G401.6 (cell line): ENCODE results near the gene OIP5.
"Not testable (repeated sequence)": the region's sequence is repeated elsewhere in the genome, so short reads cannot be mapped to it uniquely, and the experiment has no call there.

ENCODE experiments used
- FAIRE-seq: peaks from 2 replicates; lab custom pipeline; 2012; peaks lifted over from hg19 to GRCh38; lab: Jason Lieb, UNC

Gene OIP5

DNA sequence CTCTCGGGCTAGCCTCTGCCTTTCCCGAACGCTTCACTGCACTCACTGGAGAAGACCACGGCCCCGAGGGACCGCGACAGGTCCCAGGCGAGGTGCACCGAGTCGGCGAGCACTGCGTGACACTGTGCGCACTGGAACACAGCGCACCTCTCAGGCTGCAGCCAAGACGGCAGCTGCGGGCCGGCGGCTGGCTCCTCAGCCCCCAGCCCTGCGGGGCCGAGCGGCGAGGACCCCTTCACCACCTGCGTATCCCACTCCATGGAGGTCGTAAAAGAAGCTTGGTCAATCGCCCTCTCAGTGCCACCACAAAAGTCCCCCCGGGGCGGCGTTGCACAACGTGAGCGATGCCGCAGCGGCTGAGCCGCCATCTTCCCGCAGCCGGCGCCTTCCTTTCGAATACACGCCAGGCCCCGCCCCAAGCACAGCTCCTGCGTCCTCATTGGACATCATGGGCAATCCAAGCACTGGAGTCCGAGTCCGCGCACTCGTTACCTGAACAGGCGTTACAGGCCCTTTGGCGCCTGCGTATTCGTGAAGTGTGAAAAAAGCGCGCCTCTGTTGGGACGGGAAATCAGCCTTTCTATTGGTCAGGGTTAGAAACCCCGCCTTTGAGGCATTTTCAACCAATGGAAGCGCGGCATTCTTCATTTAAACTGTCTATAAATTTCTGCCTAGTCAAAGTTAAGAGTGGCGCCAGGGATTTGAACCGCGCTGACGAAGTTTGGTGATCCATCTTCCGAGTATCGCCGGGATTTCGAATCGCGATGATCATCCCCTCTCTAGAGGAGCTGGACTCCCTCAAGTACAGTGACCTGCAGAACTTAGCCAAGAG is at the start of gene OIP5, which contains the start of gene NUSAP1:
Gene OIP5, minus strand, starts transcription at position 398 of the 832 bp plus-strand sequence. Its CDS starts 30 bp downstream, at position 368.
Gene NUSAP1, plus strand, starts transcription at position 688 of the 832 bp plus-strand sequence. Its CDS starts 77 bp downstream, at position 765.
- peak; percentile 99 for FAIRE-seq

DNA sequence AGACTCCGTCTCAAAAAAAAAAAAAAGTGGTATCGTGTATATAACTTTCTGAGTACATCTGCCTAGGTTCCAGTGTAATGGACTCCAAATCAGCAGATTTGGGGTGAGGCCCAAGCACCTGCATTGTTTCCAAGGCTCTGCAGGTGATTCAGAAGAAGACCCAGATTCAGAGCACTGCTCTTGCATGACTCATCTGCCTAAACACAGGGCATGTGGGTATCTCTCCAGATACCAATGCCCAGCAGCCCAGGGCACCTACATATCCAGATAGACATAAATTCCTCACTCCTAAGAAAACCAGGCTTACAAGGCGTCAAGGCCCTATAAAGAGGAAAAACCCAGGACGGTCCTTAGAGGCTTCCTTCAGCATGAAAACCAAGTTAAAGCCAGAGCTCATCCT is 45.6 kb upstream of the OIP5 start:
- no peak for FAIRE-seq

DNA sequence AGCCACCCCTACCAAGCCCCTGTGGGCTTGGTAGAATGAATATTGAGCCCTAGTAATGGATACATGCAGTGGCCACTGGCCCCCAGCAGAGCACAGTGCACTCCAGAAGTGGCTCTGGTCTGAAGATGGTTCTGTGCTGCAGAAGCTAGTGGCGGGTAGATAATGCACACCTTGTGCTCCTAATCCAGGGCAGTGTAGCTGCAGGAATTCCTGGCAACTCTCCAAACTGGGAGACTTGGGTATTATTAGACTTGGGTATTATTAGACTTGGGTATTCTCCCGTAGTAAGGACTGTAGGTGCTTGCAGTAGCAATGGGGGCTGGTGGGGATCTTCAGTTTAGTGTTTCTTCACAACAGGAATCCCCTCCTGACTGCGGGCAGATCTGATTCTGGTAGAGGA is 35.0 kb upstream of the OIP5 start:
- FAIRE-seq = no peak

DNA sequence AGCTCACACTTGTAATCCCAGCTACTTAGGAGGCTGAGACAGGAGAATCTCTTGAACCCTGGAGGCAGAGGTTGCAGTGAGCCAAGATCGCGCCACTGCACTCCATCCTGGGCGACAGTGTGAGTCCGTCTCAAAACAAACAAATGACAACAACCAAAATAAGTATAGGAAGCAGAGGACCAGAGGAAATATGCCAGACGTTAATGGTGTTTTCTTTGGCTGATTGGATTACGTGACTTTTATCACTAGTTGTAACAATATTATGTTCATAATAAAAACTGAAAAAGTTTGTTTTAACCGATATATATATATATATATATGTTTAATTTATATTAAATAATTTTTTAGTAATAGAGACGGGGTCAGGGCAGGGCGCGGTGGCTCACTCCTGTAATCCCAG is 22.0 kb upstream of the OIP5 start:
- FAIRE-seq = no peak

DNA sequence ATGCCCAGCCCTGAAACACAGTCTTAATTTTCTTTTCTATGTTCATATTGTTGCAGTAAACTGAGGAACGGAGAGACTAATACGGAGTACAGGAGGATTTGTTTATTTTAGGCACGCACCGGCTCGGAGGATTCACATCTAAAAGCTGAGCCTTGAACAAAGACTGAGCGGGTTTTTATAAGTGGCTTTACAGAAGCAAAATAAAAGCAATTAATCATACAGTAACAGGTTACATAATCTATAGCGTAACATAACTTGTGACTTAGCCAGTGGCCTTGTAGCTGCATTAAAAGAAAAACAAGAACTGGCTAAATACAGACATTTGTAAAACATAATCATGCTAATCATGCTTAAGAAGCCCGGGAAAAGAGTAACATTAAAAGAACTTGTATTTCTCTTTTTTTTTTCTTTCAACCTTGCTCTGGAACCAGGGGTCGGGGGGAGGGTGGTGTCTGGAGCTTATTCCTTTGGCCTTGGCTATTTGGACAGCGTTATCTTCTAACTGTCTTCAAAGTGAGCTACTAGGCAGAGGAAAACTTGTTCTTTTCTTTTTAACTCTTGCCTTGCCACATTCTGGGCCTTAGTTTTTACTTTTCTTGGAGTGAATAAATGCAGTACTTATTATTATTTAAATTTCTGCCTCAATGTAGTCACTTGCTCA is 17.8 kb upstream of the OIP5 start:
- no peak for FAIRE-seq

DNA sequence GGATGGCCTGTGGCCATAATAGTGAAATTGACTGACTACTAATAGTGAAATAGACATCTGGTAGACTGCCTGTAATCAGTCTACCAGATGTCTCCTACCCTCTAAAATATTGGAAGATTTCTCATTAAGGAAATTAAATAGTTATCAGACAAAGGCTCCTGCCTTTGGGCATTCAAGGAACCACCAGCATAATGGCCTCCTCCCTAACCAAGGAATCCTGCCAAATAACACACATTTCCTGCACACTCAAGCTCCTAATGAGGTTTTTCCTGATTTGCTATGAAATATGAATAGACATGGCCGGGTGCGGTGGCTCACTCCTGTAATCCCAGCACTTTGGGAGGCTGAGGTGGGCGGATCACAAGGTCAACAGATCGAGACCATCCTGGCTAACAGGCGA is 14.8 kb upstream of the OIP5 start:
- FAIRE-seq = no peak

DNA sequence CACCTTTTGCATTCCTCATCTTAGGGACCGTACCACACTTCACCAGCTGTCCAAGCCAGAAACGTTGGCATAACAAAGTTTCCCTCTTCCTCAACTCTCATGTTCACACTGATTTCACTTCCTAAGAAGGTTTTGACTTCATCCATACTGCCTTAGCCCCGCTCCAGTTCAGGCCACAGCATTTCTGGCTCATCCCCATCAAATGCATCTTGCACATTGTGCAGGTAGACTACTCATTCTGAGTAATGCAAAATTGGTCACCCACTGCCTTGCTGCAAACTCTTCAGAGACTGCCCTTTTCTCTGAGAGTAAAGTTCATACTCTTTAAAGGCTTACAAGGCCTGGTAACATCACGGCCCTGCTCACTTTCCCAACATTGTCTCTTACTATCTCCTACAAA is 9.1 kb upstream of the OIP5 start:
- FAIRE-seq = no peak

DNA sequence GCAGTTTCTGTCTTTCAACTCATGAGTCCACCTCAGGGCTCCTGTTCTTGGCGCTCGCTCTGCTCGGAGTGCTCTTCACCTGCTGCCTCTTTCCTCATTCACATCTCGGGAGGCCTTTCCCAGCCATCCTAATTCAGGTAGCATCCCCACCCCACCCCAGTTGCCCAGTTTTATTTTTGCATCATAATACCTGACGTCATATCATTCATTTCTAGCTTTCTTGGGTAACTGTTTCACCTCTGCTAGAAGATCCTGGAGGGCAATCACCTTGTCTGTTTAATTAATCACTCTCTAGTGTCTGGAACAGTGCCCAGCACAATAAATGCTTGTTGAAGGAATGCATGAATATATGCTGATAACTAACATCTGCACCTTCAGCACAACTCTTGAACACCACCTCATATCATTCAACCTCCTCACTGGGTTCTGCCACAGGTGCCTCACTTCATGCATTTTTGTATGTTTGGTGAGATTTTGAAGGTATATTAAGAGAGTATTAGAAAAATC is 7.9 kb upstream of the OIP5 start:
- no peak for FAIRE-seq

DNA sequence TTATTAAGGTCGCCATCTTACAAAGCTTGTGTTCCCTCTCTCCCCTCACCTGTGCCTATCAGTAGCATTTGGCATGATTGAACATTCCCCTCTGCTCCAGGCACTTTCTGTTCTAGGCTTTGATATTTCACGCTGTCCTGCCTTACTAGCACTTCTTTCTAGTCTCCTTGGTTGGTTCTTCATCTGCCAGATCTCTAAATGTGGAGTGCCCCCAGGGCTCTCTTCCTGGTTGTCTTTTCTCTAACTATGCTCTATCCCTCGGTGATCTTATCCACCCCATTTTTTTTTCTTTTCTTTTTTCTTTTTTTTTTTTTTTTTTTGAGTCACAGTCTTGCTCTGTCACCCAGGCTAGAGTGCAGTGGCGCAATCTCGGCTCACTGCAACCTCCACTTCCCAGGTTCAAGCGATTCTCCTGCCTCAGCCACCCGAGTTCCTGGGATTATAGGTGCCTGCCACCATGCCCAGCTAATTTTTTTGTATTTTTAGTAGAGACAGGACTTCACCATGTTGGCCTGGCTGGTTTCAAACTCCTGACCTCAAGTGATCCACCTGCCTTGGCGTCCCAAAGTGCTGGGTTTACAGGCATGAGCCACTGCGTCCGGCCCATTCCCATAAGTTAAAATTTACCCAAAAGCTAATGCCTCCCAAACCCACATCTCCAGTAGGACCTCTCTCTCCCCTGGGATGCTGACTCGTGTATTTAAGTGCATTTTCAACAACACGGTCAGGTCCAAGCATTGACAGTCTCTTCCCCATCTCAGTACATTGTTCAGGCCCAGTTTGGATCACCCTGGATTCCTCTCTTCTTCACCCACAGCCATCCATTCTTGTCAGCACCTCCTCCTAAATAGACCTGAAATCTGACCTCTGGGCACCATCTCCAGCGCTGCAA is 5.5 kb upstream of the OIP5 start:
- FAIRE-seq = no peak

DNA sequence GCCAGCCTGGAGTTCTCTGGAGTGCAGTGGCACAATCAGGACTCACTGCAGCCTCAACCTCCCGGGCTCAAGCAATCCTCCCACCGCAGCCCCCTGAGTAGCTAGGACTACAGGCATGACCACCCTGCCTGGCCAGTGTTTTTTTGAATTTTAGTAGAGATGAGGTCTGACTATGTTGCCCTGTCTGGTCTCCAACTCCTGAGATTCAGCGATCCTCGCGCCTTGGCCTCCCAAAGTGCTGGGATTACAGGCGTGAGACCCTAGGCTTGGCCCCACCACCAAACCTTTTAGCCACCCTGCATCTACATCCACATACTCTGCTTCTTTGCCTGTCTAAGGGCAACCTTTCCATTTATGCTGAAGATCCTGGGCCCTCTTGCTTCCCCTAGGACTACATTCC is 4.7 kb upstream of the OIP5 start:
- no peak for FAIRE-seq

DNA sequence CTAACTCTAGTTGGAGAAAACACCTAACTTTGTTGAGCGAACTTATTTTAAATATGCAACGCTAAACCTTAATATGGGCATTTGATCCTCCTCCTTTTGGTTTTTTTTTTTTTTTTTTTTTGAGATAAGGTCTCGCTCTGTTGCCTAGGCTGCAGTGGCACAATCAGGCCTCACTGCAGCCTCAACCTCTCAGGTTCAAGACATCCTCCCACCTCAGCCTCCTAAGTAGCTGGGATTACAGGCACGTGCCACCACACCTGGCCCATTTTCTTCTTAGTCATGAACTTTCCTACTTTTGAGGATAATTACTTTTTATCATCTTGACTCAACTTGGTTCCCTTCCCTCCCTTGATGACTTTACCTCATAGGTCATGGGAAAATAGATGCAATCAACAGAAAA is 4.2 kb upstream of the OIP5 start:
- no peak for FAIRE-seq

DNA sequence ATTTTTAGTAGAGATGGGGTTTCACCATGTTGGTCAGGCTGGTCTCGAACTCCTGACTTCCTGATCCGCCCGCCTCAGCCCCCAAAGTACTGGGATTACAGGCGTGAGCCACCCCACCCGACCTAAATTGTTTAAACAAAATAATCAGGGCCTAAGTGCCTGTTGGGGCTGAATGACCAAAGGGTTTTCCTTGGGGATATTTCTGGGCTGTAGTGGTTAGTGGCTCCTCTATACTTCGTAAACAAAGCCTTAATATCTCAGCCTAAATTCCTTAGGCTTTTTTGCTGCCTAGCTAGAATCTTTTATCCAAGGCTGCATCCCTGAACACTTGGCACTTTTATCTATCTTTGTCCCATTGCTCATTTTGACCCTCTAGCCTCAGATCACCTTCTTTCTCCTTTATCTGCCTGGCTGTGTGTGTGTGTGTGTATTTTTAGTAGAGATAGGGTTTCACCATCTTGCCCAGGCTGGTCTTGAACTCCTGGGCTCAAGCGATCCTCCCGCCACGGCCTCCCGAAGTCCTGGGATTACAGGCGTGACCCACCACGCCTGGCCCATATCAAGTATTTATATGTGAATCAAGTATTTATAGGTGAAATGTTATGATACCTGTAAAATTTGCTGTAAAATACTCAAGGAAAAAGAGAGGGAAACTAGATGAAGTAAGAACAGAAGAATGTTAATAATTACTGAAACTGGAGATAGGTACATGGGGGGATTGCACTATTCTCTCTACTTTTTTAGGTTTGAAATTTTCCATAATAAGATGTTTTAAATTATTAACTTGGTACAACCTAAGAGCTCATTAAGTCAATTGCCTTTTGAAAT is 2.1 kb upstream of the OIP5 start:
- no peak for FAIRE-seq

DNA sequence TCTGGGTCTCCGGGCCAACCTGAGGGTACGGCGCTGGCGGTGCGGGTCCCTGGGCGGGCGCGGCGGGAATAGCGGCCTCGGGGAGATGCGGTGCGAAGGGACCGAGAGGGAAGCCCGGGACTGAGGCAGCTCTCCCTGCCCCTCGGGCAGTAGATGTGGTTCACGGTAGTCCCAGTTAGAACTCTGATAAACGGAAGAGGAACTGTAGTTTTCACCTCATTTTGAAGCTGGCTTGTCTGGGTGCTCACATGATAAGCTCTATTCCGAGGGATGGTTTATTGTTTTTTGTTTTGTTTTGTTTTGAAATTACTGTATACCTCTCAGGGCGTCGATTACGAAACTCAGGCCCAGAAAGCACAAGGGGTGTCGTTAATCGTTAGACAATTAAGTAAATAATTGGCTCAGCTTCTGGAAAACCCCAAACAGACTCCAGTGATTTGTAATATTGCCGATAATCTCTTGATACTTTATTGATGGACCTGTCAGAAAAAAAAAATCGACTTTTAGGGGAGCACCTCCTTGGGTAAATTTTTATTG is 703 bp upstream of the OIP5 start:
- no peak for FAIRE-seq

DNA sequence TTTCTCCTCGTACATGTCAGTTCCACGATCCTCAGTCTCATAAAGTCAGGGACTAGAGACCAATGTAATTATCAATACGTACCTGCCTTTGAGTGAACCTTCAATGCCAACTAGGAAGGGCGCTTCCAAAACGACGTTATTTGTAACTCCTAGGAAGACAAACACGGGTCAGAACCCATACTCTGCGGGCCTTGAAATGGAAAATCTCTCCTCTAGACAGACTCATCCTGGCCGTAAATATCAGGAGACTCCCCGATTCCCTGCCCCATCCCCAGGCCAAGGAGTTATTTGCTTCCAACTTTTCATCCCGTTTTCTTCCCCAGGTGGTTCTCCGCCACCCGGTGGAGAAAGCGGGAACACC is 578 bp downstream of the OIP5 start:
- no peak for FAIRE-seq

DNA sequence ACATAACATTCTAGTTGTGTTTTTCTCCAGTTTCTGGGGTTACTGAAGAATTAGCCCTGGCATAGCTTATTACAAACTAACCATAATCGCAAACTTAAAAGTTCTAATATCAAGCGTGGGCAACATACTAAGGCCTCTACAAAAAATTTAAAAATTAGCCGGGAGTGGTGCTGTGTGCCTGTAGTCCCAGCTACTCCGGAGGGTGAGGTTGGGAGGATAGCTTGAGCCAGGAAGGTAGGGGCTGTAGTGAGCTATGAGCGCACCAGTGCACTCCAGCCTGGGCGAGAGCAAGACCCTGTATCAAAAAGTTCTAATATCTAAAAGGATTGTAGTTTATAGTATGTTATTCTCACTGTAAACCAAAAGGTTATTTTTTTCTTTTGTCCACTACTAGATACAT is 1.1 kb downstream of the OIP5 start:
- no peak for FAIRE-seq

DNA sequence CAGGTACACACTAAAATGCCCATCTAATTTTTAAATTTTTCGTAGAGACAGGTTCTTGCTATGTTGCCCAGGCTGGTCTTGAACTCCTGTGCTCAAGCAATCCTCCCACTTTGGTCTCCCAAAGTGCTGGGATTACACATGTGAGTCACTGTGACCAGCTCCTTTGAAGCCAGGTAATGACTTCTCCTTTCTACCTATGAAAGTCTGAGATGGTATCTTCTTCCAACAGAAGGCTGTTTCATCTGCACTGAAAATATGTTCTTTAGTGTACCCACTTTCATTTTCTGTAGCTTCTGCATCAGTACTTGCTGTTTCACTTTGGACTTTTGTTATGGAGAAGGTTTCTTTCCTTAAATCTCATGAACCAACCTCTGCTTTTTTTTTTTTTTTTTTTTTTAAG is 8.8 kb downstream of the OIP5 start:
- FAIRE-seq = no peak

DNA sequence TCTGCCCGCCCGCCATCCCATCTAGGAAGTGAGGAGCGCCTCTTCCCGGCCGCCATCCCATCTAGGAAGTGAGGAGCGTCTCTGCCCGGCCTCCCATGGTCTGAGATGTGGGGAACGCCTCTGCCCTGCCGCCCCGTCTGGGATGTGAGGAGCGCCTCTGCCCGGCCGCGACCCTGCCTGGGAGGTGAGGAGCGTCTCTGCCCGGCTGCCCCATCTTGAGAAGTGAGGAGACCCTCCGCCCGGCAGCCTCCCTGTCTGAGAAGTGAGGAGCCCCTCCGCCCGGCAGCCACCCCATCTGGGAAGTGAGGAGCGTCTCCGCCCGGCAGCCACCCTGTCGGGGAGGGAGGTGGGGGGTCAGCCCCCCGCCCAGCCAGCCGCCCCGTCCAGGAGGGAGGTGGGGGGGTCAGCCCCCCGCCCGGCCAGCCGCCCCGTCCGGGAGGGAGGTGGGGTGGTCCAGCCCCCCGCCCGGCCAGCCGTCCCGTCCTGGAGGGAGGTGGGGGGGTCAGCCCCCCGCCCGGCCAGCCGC is 11.5 kb downstream of the OIP5 start:
- FAIRE-seq = not testable (repeated sequence)

DNA sequence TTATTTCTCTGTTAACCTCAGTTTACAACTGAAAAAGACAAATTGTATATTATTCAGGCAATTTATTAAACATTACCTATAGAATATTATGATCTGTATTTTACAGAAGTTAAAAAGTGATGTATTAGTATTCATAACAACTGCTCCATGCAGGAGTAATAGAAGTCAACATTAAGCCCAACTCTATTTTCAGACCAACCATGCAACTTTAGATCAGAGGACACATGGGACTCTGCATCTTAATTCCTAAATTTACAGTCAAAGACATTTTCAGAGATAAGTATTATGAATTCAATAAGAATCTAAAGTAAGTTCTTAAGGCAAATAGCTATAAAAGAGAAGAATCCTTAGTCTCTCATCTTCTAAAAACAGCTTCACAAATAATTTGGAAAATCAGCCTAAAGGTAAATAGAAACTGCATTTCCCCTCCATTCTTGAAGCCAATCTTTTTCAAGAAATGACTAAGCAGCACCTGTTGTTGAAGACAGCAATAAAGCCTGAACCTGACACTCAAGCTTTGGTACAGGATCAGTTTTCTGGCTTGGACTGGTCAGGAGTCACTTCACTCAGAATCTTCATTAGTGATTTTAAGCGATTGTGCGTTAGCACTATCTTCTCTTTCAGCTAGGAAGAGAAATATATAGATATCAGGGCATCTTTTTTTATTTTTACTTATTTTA is 23.0 kb downstream of the OIP5 start:
- FAIRE-seq = peak; percentile 49

DNA sequence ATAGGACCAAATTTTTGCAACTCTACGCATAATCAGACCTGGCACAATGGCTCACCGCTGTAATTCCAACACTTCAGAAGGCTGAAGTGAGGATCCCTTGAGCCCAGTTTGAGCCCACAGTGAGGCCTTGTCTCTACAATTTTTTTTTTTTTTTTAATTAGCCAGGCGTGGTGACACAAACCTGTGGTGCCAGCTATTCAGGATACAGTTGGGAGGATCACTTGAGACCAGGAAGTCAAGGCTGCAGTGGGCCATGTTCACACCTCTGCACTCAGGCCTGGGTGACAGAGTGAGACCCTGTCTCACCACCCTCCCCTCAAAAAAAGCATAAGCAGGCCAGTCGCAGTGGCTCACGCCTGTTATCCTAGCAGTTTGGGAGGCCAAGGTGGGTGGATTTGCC is 24.7 kb downstream of the OIP5 start:
- FAIRE-seq = no peak

DNA sequence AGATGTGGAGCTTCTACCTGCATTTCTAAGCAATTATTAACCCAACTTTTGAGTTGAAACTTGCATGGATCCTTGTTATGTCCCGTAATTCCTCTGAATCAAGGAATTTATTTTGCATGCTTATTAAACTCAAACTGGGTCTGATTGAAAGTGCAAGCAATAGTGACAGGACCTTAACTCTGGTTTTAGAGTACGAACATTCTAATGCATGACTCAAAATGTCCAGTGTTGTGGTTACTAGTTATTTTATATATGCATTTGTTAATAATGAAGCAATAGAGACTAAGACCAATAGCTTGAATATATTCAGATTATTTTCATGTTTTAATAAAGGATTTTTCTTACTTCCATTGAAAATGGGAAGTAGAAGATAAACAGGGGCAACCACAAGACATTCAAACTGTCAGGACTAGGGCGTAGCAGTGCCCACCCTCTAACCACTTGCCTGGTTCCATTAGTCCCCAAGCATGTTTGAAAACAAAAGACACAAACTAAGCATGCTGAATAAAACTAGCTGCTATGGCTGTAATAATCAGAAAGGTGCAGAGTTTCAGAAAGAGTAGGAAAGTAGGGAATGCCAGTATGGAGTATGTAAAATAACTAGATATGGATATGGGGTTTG is 28.1 kb downstream of the OIP5 start:
- no peak for FAIRE-seq
